K562 (cell line): ENCODE data around the gene CCN5. TPM values are rescaled to one million over a fixed set of nuclear protein-coding genes. Genes with fewer than 3 reads are reported as not detected.

Experiments used
- ARNT ChIP-seq, 2 experiments: fragments of 450-650 bp; IDR thresholded peaks; 2 replicates each; pipeline ENCODE4 v1.6.1; 2016; ENCODE audit warnings: mild to moderate bottlenecking in 1 of 2
- C11orf30 ChIP-seq: fragments of 450-650 bp; IDR thresholded peaks from 2 replicates; pipeline ENCODE4 v1.6.1; 2016; ENCODE audit warnings: low read depth, mild to moderate bottlenecking
- CBFA2T2 ChIP-seq: fragments of 450-650 bp; conservative IDR thresholded peaks from 2 replicates; pipeline ENCODE4 v1.6.1; 2017; ENCODE audit warnings: mild to moderate bottlenecking
- CC2D1A ChIP-seq: fragments of 450-650 bp; IDR thresholded peaks from 2 replicates; pipeline ENCODE4 v1.6.1; 2017; ENCODE audit warnings: mild to moderate bottlenecking
- CEBPG ChIP-seq, 3 experiments: fragments of 200-800 bp in 1 of 3; sonication (Bioruptor generic) in 1 of 3; sonication (generic) in 1 of 3; formaldehyde crosslinking in 1 of 3; IDR thresholded peaks in 2 of 3; conservative IDR thresholded peaks in 1 of 3; 2 replicates each; pipeline versions ENCODE4 v1.6.1 to v1.8.0; 2016 to 2022; ENCODE audit warnings: missing compliant biosample characterization in 2 of 3, missing genetic modification characterization in 2 of 3, mild to moderate bottlenecking in 1 of 3, missing genetic modification reagents in 1 of 3
- CHD2 ChIP-seq: IDR thresholded peaks from 2 replicates; pipeline ENCODE4 v1.6.1; 2011; ENCODE audit warnings: low read depth, low read length
- DMBX1 ChIP-seq: fragments of 250-450 bp; sonication (Bioruptor Pico); IDR thresholded peaks from 2 replicates; pipeline ENCODE4 v1.8.0; 2022; ENCODE audit warnings: inconsistent platforms, mild to moderate bottlenecking, moderate library complexity, borderline replicate concordance
- ESRRA ChIP-seq: fragments of 450-650 bp; IDR thresholded peaks from 2 replicates; pipeline ENCODE4 v1.6.1; 2014; ENCODE audit warnings: low read depth, mild to moderate bottlenecking, moderate library complexity, borderline replicate concordance
- FOXK1 ChIP-seq: sonication (generic); formaldehyde crosslinking; IDR thresholded peaks from 2 replicates; pipeline ENCODE4 v1.8.0; 2022; ENCODE audit warnings: missing genetic modification reagents, mild to moderate bottlenecking, borderline replicate concordance
- KHSRP ChIP-seq: fragments of 450-650 bp; IDR thresholded peaks from 2 replicates; pipeline ENCODE4 v1.6.1; 2017
- MAFK ChIP-seq: IDR thresholded peaks from 2 replicates; pipeline ENCODE4 v1.6.1; 2011; ENCODE audit warnings: low read length, improper control_type of control experiment
- MECOM ChIP-seq: fragments of 250-450 bp; sonication (Bioruptor Pico); IDR thresholded peaks from 2 replicates; pipeline ENCODE4 v1.8.0; 2022; ENCODE audit warnings: inconsistent platforms
- NELFE ChIP-seq: IDR thresholded peaks from 2 replicates; pipeline ENCODE4 v1.6.1; 2011; ENCODE audit warnings: mild to moderate bottlenecking; ENCODE audit not compliant: insufficient read depth, insufficient read length
- NR2C2 ChIP-seq, 2 experiments: fragments of 200-800 bp in 1 of 2; sonication (Bioruptor generic) in 1 of 2; sonication (generic) in 1 of 2; formaldehyde crosslinking in 1 of 2; IDR thresholded peaks; 2 replicates each; pipeline versions ENCODE4 v1.6.1 to v1.8.0; 2016 to 2022; ENCODE audit warnings: mild to moderate bottlenecking in 1 of 2, missing compliant biosample characterization in 1 of 2, missing genetic modification characterization in 1 of 2, missing genetic modification reagents in 1 of 2
- PHB ChIP-seq: fragments of 250-450 bp; sonication (Bioruptor Pico); IDR thresholded peaks from 2 replicates; pipeline ENCODE4 v1.5.0; 2021
- SETDB1 ChIP-seq: IDR thresholded peaks from one replicate; pipeline ENCODE4 v1.6.1; 2012; ENCODE audit warnings: low read length, control low read depth, inconsistent platforms
- TFAM ChIP-seq: fragments of 250-450 bp; sonication (Bioruptor Pico); conservative IDR thresholded peaks from 2 replicates; pipeline ENCODE4 v1.5.0; 2021; ENCODE audit warnings: mild to moderate bottlenecking, moderate library complexity
- ZNF140 ChIP-seq: fragments of 250-450 bp; sonication (Bioruptor Pico); IDR thresholded peaks from 2 replicates; pipeline ENCODE4 v1.8.0; 2021; ENCODE audit warnings: moderate library complexity, mild to moderate bottlenecking, inconsistent platforms
- polyA plus RNA-seq, 8 experiments: library from polyadenylated mRNA; depleted of rRNA in 4 of 8; stranded (reverse) in 5 of 8; unstranded in 3 of 8; fragments of >200 nt; fragmentation: Nextera tagmentation in 2 of 8; fragmentation: Illumina TruSeq in 1 of 8; extraction: Ambion mirVana in 2 of 8; extraction: Trizol in 1 of 8; gene quantifications; 2 replicates each; pipeline versions ENCODE4 v1.2.1 to v1.2.3, GENCODE V29; 2011 to 2014; ENCODE audit warnings: inconsistent platforms in 1 of 8, missing spikeins in 1 of 8
- total RNA-seq, 7 experiments: library from RNA; depleted of rRNA in 6 of 7; stranded (reverse); fragments of >200 nt in 6 of 7; fragmentation: Illumina TruSeq in 2 of 7; extraction: Trizol in 2 of 7; gene quantifications; 2 replicates each; pipeline versions ENCODE4 v1.2.1 to v1.2.3, GENCODE V29; 2011 to 2021; ENCODE audit warnings: low replicate concordance in 1 of 7
- TF ChIP-seq, protein P1 (sequence below): sonication (generic); formaldehyde crosslinking; IDR thresholded peaks from 2 replicates; pipeline ENCODE4 v1.8.0; 2023; ENCODE audit warnings: mild to moderate bottlenecking, missing genetic modification reagents
- TF ChIP-seq, protein P2 (sequence below): sonication (generic); formaldehyde crosslinking; IDR thresholded peaks from 2 replicates; pipeline ENCODE4 v1.8.0; 2022; ENCODE audit warnings: mild to moderate bottlenecking, missing genetic modification reagents
- TF ChIP-seq, protein P3 (sequence below): sonication (generic); formaldehyde crosslinking; IDR thresholded peaks from 2 replicates; pipeline ENCODE4 v1.8.0; 2022; ENCODE audit warnings: mild to moderate bottlenecking, low read depth, missing genetic modification reagents
- TF ChIP-seq, protein P4 (sequence below): fragments of 450-650 bp; conservative IDR thresholded peaks from 2 replicates; pipeline ENCODE4 v1.6.1; 2016; ENCODE audit warnings: missing genetic modification characterization, low read depth, mild to moderate bottlenecking, control low read depth, missing compliant biosample characterization

Gene CCN5
- total and polyA plus RNA-seq, 9 of the 15 experiments (the other 6 are each of a cell fraction or from before 2014, with no cell fraction given), result not detected

DNA sequence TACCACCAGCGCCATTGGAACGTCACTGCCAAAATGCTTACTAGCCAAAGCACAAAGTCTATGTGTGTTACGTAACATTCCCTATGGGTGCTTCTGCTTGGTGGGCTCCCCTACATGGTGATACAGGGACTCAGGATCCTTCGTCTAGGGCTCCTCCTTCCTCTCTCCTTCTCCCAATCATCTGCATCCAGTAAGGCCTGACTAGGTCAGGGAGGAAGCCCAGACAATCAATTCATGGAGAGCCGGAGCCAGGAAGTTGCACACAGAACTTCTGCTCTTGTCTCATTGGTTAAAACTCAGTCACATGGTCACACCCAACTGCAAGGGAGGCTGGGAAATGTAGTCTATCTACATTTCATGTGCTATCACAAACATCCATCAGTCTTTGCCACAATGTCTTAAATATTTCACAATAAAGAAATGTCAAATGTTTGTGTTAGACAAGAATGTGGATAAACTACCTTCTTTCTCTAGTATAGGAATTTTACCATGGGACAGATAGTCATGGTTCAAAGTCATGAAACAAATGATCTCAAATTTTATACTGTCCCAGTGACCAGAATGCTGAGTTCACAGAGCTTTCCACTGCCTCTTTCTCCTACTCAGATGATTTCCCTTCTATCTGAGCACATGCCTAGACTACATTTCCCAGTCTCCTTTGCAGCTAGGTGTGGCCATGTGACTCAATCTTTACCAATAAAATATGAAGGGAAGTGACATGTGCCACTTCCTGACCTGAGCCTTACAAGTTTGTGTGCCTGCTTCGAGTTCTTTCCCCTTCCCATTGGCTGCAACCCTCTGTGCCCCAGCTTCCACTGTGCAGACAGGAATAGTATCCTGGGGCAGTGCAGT is 21.2 kb downstream of the CCN5 start (continued):
- TF ChIP-seq, protein P1, sequence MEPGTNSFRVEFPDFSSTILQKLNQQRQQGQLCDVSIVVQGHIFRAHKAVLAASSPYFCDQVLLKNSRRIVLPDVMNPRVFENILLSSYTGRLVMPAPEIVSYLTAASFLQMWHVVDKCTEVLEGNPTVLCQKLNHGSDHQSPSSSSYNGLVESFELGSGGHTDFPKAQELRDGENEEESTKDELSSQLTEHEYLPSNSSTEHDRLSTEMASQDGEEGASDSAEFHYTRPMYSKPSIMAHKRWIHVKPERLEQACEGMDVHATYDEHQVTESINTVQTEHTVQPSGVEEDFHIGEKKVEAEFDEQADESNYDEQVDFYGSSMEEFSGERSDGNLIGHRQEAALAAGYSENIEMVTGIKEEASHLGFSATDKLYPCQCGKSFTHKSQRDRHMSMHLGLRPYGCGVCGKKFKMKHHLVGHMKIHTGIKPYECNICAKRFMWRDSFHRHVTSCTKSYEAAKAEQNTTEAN (CRISPR knock-in tag), result no peak
- TF ChIP-seq DMBX1 (CRISPR knock-in tag), result 0 out of 2 replicates have a peak, but pooled peaks have one; percentile 9
- no peak for TF ChIP-seq CEBPG (CRISPR knock-in tag; IDR thresholded peaks at IDR 0.05)
- peak; percentile 68 to 86 for TF ChIP-seq CEBPG (tag; conservative IDR thresholded peaks at IDR 0.05 in 1 of 2, IDR thresholded peaks at IDR 0.05 in 1 of 2)
- TF ChIP-seq MECOM (CRISPR knock-in tag), result no peak
- no peak for TF ChIP-seq CC2D1A
- TF ChIP-seq NELFE, result no peak
- no peak for TF ChIP-seq KHSRP
- TF ChIP-seq, protein P2, sequence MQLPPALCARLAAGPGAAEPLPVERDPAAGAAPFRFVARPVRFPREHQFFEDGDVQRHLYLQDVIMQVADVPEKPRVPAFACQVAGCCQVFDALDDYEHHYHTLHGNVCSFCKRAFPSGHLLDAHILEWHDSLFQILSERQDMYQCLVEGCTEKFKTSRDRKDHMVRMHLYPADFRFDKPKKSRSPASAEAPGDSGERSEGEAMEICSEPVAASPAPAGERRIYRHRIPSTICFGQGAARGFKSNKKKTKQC, result no peak
- no peak for TF ChIP-seq NR2C2 (CRISPR knock-in tag; IDR thresholded peaks at IDR 0.05)
- TF ChIP-seq NR2C2 (tag; IDR thresholded peaks at IDR 0.05), result peak; percentile 62
- TF ChIP-seq CHD2, result no peak
- TF ChIP-seq, protein P3, sequence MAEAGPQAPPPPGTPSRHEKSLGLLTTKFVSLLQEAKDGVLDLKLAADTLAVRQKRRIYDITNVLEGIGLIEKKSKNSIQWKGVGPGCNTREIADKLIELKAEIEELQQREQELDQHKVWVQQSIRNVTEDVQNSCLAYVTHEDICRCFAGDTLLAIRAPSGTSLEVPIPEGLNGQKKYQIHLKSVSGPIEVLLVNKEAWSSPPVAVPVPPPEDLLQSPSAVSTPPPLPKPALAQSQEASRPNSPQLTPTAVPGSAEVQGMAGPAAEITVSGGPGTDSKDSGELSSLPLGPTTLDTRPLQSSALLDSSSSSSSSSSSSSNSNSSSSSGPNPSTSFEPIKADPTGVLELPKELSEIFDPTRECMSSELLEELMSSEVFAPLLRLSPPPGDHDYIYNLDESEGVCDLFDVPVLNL, result no peak
- no peak for TF ChIP-seq ESRRA
- peak; percentile 38; the same call in 1 of the 2 replicates for TF ChIP-seq CBFA2T2
- no peak for TF ChIP-seq C11orf30
- no peak for TF ChIP-seq MAFK
- TF ChIP-seq SETDB1, result no peak
- TF ChIP-seq, protein P4, sequence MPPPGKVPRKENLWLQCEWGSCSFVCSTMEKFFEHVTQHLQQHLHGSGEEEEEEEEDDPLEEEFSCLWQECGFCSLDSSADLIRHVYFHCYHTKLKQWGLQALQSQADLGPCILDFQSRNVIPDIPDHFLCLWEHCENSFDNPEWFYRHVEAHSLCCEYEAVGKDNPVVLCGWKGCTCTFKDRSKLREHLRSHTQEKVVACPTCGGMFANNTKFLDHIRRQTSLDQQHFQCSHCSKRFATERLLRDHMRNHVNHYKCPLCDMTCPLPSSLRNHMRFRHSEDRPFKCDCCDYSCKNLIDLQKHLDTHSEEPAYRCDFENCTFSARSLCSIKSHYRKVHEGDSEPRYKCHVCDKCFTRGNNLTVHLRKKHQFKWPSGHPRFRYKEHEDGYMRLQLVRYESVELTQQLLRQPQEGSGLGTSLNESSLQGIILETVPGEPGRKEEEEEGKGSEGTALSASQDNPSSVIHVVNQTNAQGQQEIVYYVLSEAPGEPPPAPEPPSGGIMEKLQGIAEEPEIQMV, result no peak
- no peak for TF ChIP-seq ARNT (IDR thresholded peaks at IDR 0.05)
- no peak for TF ChIP-seq TFAM (CRISPR knock-in tag)
- no peak for TF ChIP-seq ZNF140 (CRISPR knock-in tag)
- no peak for TF ChIP-seq PHB (CRISPR knock-in tag)
- TF ChIP-seq FOXK1, result no peak
